ENCODE results near the gene PLEKHJ1. TPM values are rescaled to one million over a fixed set of nuclear protein-coding genes. Genes with fewer than 3 reads are reported as not detected.

PLEKHJ1 gene
- total and polyA plus RNA-seq, 2 experiments from 2014 or later = 255 to 342 TPM

DNA sequence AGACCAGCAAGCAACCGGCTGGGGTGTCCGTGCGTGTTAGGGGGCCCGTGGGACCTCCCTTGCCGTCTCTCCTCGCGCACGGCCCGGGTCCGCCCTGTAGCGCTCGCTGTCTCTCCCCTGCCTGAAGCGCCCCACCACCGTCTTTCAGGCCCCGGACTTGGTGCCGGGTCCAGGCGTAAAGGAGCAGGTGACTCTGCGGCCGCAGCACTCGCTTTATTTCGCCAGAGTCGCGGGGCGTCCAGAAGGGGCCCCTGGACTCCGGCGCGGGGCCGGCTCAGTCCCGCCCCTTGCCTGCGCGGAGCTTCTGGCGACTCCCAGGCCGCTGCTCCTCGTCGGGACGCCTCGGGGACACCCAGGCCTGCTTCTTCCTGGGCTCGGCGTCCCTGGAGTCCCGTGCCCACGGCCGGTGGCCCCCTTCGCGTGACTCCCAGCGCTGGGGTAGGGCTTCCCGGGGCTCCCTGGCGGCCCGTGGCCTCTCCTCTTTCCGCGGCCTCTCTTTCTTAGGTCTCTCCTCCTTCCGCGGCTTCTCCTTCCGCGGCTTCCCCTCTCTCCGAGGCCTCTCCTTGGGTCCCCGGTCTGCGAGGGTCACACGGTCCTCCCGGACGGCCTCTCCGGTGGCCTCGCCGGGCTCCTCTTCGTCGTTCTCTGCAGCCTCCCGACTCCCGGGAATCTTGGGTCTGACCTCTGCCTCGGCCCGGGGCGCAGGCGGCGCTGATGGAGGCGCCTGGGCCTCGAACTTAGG lies 16.1 kb upstream of the PLEKHJ1 start:
- TF ChIP-seq, protein P1, sequence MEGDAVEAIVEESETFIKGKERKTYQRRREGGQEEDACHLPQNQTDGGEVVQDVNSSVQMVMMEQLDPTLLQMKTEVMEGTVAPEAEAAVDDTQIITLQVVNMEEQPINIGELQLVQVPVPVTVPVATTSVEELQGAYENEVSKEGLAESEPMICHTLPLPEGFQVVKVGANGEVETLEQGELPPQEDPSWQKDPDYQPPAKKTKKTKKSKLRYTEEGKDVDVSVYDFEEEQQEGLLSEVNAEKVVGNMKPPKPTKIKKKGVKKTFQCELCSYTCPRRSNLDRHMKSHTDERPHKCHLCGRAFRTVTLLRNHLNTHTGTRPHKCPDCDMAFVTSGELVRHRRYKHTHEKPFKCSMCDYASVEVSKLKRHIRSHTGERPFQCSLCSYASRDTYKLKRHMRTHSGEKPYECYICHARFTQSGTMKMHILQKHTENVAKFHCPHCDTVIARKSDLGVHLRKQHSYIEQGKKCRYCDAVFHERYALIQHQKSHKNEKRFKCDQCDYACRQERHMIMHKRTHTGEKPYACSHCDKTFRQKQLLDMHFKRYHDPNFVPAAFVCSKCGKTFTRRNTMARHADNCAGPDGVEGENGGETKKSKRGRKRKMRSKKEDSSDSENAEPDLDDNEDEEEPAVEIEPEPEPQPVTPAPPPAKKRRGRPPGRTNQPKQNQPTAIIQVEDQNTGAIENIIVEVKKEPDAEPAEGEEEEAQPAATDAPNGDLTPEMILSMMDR (IDR thresholded peaks at IDR 0.05; ENCODE audit: low read depth, low read length) = no peak
- H3K36me3 ChIP-seq = peaks cover 7% of the 10 kb centered on the region
- no peak overlapping the region for H3K27ac ChIP-seq
- peaks cover 3% of the 10 kb centered on the region for H3K4me1 ChIP-seq (ENCODE audit: low read depth)
- H3K9me3 ChIP-seq (ENCODE audit: low read depth) = no peaks in the 10 kb centered on the region
- no peak overlapping the region for H3K4me3 ChIP-seq
- no peak for DNase-seq (ENCODE audit: low read depth in 1 of 2, low spot score in 1 of 2)
- H3K27me3 ChIP-seq = peaks cover 24% of the 10 kb centered on the region

DNA sequence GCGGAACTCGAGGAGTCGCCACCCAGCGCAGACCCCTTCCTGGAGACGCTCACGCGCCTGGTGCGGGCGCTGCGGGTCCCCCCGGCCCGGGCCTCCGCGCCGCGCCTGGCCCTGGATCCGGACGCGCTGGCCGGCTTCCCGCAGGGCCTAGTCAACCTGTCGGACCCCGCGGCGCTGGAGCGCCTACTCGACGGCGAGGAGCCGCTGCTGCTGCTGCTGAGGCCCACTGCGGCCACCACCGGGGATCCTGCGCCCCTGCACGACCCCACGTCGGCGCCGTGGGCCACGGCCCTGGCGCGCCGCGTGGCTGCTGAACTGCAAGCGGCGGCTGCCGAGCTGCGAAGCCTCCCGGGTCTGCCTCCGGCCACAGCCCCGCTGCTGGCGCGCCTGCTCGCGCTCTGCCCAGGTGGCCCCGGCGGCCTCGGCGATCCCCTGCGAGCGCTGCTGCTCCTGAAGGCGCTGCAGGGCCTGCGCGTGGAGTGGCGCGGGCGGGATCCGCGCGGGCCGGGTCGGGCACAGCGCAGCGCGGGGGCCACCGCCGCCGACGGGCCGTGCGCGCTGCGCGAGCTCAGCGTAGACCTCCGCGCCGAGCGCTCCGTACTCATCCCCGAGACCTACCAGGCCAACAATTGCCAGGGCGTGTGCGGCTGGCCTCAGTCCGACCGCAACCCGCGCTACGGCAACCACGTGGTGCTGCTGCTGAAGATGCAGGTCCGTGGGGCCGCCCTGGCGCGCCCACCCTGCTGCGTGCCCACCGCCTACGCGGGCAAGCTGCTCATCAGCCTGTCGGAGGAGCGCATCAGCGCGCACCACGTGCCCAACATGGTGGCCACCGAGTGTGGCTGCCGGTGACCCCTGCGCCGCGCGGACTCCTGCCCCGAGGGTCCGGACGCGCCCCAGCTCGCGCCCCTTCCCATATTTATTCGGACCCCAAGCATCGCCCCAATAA lies 15.3 kb upstream of the PLEKHJ1 start:
- DNase-seq (ENCODE audit: low read depth in 1 of 2, low spot score in 1 of 2) = no peak
- H3K4me1 ChIP-seq (ENCODE audit: low read depth) = peaks cover 3% of the 10 kb centered on the region

DNA sequence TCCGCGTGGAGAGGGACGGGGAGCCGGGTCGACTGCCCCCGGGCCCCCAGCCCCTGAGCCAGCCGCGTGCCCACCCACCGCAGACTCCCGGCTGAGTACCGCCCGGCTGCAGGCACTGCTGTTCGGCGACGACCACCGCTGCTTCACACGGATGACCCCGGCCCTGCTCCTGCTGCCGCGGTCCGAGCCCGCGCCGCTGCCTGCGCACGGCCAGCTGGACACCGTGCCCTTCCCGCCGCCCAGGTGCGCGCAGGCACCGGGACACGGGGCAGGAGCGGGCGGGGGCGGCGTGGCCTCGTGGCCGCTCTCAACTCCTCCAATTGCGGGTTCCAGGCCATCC lies 14.6 kb upstream of the PLEKHJ1 start:
- Histone ChIP-seq H3K9me3 (ENCODE audit: low read depth) (no peaks in the 10 kb centered on the region), H3K27ac (no peak overlapping the region), H3K36me3 (peaks cover 21% of the 10 kb centered on the region), H3K4me1 (ENCODE audit: low read depth) (peaks cover 3% of the 10 kb centered on the region), H3K4me3 (no peak overlapping the region), H3K27me3 (peaks cover 24% of the 10 kb centered on the region)
- no peak for DNase-seq (ENCODE audit: low read depth in 1 of 2, low spot score in 1 of 2)
- TF ChIP-seq, protein P1 (IDR thresholded peaks at IDR 0.05; ENCODE audit: low read depth, low read length) = no peak

More for the DNA sequence above, 15.3 kb upstream of the PLEKHJ1 start:
- Histone ChIP-seq H3K27me3 (peaks cover 24% of the 10 kb centered on the region), H3K4me3 (no peak overlapping the region), H3K36me3 (peaks cover 15% of the 10 kb centered on the region), H3K9me3 (ENCODE audit: low read depth) (no peaks in the 10 kb centered on the region), H3K27ac (no peak overlapping the region)
- TF ChIP-seq, protein P1 (IDR thresholded peaks at IDR 0.05; ENCODE audit: low read depth, low read length) = no peak

DNA sequence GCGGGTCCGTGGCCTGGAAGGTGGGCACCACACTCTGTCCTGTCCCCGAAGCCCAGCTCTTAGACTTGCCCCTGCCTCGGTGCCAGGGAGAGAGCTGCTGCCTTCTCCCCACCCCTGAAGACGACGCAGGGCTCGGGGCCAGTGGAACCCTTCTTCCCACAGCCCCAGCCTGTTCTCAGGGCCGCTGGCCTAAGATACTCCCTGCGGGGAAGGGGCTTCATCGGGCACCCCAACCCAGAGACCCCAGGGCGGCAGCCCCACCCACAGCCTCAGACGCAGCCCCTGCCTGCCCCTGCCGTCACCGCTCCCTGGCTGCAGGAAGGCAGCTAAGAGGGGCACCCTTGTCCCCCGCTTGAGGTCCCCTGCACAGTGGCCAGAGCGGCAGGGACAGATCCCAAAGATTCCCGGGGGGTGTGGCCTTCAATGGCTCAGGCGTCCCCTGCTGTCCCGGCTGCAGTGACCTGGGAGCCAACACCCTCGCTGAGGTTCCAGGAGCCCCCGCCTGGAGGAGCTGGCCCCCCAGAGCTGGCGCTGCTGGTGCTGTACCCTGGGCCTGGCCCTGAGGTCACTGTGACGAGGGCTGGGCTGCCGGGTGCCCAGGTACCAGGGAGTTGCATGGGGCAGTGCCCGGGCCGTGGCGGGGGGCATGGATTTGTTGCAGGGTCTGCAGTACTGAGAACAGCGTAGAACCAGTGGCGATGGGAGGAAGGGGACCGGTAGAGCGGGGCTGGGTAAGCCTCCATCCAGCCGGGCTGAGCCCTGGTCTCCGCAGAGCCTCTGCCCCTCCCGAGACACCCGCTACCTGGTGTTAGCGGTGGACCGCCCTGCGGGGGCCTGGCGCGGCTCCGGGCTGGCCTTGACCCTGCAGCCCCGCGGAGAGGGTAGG lies 14.0 kb upstream of the PLEKHJ1 start:
- peak overlapping the region; percentile 51 for H3K27ac ChIP-seq
- DNase-seq (ENCODE audit: low read depth in 1 of 2, low spot score in 1 of 2) = no peak
- H3K9me3 ChIP-seq (ENCODE audit: low read depth) = no peaks in the 10 kb centered on the region
- TF ChIP-seq, protein P1 (IDR thresholded peaks at IDR 0.05; ENCODE audit: low read depth, low read length) = no peak
- peaks cover 3% of the 10 kb centered on the region for H3K4me1 ChIP-seq (ENCODE audit: low read depth)
- H3K4me3 ChIP-seq = no peak overlapping the region
- H3K36me3 ChIP-seq = peaks cover 28% of the 10 kb centered on the region
- H3K27me3 ChIP-seq = peaks cover 24% of the 10 kb centered on the region
